Measurements from ENCODE around the gene ADAMTS18.

The ADAMTS18 gene

DNA sequence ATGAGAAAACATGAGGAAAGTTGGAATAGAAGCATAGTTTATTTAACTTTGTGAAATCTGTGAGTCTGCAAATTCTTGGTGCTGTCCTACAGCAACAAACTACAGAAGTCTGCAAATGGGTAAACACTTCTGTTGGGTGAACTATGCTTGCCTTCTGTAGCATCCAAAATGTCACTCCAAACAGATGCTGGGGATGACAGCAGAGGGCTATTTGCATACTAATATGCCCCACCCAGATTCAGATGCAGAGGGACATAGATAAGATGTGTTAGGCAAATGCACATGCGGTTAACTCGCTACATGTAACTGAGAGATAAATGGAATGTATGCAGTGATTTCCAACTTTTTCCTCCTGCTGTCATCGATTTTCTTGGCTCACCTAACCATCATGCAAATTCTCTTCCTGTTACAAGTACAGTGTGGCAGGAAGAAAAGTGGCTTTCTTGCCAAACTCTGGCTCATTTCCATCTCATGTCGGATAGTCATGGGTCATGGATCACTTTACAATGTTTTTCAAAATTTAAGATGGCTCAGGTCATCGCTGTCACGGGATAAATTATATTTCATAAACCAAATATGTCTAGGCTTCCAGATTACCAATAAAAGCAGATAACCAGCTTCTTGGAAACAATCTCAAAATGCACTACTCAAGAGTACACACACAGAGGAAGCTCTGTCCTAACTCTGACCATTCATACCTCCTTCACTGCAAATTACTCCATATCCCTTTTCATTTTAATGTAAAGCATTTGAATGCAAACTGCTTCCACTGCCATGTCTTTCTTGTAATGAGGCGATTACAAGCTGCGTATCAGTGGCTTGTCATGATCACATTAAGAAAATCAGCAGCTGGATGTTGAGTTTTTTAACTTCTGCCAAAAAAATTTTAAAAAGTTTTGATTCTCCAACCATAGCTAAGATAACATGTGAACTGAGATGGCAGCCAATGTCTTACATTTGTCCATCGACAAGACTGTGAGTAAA, 47.7 kb downstream of the ADAMTS18 start:
- no peak for DNase-seq

DNA sequence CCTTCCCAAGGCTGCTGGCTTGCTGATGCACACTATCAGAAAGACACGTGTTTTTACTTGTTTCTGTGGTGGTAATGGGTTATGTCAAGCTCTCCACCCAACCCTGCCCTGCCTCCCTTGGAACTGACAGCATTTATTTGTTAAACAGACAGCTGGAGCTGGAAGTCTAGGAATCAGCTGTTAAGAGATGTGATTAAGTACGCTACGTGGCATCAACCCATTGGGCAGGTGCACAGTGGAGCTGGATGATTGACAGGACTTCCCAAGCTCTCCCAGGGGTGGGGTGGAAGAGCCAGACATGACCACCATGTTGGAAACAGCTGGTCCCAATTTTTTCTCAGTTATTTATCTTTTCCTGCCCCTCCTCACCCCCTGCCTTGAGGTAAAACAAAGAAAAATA, 49.4 kb downstream of the ADAMTS18 start:
- no peak for DNase-seq

DNA sequence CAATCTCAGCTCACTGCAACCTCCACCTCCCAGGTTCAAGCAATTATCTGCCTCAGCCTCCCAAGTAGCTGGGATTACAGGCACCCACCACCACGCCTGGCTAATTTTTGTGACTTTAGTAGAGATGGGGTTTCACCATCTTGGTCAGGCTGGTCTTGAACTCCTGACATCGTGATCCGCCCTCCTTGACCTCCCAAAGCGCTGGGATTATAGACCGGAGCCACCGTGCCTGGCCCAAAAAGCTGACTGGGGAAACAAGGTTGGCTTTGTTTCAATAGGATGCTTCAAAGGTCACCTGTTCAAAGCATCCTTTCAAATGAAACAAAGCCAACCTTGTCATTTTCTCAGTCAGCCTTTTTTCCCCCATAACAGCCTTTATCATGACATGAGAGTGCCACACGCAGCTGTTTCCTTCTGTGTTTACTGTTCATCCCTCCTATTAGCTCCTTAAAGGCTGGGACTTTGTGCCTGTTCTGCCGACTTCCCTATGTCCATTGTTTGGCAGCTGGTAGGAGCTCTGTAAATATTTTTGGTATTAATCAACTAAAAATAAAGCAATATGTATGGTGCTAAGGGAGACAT, 51.1 kb downstream of the ADAMTS18 start:
- DNase-seq, result no peak

DNA sequence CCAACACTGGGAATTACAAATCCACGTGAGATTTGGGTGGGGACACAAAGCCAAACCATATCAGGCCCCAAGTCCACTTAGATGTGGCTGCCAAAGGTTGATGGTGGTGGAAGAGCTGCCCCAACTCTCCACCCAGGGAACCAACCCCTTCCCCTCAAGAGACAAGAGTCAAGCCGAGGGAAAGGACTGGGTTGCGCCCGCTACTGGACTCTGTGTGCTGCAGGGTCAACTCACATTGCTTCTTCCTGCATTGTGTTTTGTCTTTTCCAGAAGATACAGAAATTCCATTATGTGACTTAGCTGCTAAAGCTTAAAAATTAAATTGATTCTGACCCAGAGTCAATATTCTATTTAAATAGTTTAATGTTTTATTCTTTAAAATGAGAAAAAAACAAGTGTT, 58.5 kb downstream of the ADAMTS18 start:
- DNase-seq, result no peak

DNA sequence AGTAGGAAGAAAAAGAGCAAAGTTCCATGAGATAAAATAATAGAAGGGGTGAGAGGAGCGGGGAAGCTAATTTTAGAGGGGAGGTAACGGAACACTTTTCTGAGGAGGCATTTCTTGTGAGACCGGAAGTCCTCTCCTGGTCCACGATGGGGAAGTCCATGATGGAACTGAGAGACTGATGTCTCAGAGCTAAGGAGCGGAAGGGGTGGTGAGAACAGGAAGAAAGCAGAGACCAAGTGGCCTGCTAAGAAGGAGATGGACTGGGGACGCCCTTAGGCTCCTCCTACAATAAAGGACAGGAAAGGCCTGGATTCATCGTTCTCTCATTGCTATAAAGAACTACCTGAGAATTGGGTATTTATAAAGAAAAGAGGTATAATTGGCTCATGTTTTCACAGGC, 59.4 kb downstream of the ADAMTS18 start:
- DNase-seq, result no peak

DNA sequence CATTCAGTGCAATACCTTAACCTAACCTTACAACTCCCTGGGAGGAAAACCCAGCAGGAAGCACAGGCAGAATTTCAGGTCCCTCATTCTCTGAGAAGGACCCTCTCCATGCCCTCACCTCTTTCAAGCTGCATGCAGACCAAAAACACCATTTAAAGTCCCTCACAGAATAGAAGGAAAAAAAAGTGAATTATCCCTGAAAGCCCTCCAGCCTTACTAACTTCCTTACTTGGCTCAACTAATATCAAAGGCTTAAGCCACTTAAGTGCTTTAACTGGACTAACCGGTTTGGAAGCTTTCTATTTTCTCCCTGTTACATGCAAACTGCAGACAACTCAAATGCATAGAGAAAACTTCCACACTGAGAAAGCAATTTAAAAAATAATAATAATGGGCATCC, 60.5 kb downstream of the ADAMTS18 start:
- DNase-seq, result no peak

DNA sequence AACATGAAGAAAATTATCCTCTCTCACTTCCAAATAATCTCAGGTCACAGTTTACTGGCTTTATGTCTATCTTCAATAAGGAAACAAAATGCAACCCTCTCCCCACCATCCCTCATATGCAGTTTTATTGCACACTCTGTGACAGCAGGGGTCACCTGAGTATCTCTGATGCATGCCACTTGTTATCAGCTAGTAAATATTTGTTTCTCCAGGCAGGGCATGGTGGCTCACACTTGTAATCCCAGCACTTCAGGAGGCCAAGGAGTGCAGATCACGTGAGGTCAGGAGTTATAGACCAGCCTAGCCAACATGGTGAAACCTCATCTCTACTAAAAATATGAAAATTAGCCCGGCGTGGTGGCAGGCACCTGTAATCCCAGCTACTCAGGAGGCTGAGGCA, 61.1 kb downstream of the ADAMTS18 start:
- DNase-seq, result no peak

DNA sequence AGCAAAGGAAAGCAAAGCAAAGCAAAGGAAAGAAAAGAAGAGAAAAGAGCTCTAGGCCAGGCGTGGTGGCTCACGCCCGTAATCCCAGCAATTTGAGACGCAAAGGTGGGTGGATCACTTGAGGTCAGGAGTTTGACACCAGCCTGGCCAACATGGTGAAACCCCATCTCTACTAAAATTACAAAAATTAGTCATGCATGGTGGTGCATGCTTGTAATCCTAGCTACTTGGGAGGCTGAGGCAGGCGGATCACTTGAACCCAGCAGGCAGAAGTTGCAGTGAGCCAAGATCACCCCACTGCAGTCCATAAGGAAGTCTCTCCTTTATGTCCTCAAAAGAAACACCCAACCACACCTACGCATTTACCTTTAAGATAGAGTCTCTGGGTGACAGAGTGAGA, 70.1 kb downstream of the ADAMTS18 start:
- no peak for DNase-seq

DNA sequence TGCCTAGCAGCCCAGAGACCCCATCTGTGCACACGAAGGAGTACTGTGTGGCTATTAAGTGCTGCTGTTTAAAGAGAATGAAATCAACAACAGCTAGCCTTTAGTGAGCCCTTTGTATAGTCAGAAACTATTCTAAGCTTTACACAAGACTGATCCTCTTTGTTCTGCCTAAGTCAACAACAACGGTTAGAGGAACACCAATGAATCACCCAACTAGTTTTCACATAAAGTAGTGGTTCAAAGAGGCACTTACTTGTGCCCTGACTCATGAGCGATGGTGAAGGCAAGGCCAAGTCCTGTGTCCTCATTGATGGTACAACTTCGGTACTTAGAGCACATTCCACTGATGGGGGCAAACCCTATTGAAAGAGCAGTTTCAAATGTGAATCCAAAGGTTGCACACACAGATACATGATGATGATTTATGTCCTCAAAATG, 75.8 kb downstream of the ADAMTS18 start:
- DNase-seq, result no peak

DNA sequence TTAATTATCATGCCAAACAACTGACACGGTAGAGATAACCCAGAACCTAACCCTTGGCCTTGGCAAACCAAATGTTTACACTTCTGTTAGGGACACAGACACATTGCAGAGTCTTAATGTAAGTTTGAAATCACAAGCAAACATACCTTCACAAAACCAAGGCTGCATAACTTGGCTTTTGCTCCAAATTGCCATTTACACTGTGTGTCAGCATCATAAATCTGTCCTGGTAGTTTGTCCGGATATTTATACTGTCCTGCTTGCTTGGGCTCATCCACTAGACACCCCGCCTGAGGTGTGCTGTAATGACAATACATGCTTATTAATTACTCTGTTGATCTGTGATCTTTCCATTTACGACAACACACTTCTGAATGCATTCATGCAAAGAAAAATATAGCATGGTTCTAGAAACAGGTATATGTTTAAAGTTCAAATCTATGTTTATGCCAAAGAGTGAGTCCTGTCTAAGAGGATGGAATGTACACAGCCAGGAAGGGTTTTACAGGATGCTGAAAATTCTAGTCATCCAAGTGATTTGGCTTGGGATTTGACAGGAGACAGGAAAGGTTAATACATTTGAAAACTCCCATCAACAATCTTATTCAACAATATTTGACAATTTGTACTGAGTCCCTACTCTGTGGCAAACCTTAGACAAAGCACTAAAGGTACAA, 81.1 kb downstream of the ADAMTS18 start:
- no peak for DNase-seq

DNA sequence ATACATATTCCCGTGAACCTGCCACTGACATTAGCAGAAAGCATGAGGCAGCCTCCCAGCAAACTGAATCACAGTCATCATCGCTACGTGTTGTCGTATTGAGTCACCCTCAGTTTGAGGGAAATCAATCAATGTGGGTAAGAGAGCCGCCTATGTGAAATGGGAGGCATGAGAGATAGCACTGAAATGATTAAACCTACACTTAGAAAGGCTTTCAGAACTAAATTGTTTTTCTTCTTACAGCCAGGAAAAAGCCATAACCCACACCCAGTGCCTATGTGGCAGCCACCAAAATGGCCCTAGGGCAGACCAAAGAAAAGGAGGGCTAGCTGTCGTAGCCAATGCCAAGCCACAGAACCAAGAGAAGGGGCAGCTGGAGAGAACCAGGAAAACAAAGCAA, 90.5 kb downstream of the ADAMTS18 start:
- no peak for DNase-seq

DNA sequence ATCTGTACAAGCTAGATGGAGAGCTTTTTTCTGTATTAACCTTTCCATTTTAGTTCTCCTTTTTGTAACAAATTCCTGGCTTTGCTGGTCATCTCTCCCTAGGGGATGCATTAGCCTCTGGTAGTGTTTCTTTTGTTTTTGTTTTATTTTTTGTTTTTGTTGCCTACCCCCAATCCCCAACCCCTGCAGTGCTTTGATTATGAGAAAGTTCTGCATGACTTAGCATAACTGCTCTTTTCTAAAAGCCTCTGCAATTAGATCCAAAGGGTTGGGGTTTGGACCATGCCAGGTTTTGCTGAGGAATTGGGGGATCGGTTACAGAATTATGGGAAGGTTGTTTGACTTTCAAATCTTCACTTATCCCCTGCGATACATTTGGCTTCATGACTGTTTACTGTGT, 98.2 kb downstream of the ADAMTS18 start:
- DNase-seq, result no peak

DNA sequence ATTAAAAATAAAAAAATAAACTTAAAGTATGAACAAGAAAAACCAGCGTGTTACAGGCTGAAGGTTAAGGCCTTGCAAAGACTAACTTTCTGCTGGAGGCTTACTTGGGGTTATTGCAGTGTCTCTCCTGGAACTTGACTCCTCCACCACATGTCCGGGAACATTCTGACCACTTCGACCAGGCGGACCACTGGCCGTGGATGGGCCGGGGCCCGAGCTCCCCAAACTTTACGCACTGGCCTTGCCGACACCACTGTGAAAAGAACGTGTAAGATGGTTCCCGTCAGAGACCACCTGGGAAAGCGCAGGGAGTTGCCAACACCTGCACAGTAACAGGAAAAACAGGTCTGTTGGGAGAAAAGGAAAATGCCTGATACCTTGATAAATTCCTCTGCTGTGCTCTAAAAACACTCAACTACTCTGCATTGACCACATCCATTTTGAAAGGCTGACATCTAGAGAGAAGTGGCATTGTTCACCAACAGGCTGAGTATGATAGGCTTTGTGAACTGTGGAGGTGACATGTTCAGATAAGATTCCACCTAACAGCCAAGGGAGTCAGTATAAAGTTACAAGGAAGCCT, 99.1 kb downstream of the ADAMTS18 start:
- no peak for DNase-seq

DNA sequence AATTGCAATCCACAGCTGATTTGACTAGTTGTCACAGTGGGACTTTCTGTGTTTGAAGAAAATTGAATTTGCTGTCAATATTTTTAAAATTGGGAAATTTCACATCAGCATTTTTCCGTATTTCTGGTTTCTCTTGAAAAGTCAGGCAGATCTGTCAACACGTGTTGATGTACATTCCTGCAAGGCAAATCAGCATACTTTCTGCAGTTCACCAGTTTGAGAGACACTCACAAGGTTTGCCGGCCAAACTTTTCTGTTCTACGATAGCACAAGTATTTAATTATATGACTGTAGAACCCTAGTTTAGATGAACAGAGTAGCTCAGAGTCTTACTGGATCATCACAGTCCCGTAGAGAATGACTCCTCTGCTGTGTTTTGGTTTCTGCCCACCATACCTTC, 102.0 kb downstream of the ADAMTS18 start:
- DNase-seq, result no peak

DNA sequence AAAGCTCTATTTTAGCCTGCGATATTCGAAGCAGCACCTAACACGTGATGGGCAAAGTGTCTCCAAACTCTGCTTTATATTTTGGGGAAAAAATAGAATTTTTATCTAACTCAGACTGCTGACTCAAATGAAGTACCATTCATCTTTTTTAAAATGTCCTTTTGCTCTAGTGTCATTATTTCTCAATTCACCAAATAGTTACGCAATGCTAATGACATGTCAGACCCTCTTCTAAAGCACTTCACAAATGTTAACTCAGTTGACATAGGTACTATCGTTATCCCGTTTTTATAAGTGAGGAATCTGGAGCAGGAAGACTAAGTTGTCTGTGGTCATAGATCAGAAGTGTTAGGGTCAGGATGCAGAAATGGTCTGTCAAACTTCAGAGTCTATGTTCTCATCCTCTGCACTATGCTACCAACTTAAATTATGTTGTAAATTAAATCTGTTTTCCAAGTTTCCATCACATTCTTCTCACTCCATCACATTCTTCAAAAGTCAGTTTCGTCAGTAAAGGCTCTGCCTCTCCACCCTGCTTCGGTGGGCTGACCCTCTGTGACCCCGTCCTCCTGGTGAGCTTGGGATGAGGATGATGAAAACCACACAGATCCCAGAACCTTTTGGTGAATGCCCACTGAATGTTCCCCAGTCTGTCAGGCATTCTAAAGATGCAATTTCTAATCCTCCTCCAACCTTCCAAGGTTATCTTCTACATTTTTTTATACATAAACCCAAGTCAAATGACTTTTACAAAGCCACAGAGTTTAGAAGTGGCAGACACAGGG, 102.8 kb downstream of the ADAMTS18 start:
- no peak for DNase-seq

DNA sequence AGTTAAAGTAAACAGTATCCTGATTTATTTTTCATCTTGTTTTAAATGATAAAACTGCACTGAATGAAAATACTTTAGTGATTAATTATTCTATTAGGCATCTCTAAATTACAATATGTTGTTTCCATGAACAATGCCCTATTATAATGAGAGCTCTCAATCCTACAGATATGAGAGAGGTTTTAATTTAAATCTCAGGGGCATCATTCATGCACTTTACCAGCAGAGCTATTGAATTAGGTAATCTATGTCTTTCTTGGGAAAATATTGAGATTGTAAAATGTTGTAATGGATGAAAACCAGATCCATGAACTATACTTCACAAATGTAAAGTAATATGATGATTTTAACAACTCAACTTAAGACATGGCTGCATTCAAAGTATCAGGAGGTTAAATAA, 103.8 kb downstream of the ADAMTS18 start:
- no peak for DNase-seq

DNA sequence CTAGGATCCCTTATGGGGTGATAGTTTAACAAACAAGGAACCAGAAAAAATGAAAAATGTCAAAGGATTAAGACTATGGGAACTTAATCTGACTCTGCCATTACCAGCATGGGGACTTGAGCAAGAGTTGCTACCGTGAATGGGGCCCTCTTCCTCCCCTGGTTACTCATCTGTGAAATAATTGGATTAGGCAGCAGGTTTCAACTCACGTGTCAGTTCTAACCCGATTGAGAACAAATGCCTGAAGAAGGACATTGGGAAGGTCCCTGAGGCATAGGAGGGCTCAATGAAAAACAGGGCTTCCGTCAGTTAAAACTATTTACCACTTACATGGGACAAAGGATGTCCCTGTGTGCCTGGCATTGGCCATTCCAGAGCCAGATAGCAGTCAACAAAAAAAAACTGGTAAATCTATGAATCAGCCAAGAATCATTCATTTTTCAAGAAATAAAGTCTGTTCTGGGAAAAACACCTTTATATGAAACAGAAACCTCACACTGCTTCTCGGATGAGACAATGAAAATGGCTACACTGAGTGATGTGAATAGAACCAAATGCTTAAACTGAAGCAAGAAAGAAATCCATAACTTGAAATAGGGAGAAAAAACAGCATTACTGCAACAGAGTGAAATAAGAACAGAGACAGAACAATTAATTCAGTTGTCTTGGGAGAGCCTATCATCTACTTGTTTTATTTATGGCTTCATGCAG, 104.3 kb downstream of the ADAMTS18 start:
- no peak for DNase-seq

DNA sequence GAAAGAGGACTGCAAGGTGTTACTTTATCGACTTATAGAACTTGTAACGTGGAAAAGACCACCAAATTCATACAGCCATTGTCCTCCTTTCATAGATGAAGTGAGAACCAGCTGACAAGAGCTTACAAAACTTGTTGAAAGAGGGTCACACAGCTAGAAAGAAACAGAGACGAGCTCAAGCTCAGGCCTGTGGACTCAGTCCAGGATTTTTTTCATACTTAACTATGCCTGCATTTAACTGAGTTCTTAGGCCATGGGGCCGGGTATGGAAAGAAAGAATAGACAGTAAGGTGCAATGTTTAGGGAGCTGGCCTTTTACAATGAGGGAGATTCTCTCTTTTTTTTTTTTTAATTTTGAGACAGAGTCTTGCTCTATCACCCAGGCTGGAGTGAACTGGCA, 106.1 kb downstream of the ADAMTS18 start:
- no peak for DNase-seq

DNA sequence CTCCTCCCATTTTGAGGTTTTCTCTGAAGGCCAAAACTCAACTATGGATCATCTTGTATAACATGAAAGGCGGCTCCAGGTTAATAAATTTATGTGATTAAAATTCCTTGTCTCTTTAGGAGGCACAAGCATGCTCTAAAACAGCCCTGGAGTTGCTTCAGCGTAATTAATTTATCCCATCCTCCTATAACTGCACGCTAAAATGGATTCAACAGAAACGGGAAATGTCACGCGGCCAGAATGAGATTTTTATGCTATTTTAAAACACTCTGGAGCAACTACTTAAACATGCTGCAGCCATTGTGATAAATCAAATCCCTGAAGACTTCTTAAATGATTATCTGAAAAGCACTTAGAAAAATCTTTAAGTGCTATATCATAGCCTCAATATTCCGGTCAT, 106.6 kb downstream of the ADAMTS18 start:
- DNase-seq, result no peak

DNA sequence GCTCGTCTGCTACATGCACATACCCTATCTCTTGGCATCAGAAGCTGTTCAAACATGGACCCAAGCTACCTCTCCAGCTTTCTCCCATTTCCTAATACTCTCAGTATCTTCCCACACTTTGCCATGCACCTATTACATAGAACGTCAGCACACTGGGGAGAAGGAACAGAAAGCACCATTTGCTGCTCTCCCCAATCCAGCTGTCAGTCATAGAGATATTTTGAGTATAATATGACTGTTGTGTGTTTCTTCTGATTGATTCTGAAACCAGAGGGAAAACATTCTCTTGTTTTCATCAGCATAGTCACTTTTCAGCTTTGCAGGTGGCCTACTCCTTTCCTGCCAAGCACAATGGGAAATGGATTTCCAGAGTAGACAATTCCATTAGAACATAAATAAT, 107.1 kb downstream of the ADAMTS18 start:
- no peak for DNase-seq

DNA sequence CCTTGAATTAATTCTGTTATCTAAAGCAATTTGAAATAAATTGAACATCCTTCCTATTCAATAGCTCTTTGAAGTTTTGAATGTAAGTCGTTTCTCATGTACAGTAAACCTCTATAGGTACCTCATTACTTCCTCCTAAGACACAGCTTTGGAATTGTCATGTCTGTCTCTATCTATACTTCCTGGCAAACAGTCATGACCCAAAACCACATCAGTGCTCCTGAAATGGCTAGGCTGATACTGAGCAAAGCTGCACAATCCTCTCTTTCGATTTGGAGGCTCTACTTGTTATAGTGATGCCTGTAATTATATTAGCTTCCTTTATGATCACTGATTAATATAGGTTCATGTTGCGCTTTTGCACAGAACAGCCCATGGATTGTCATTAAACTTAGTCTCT, 110.1 kb downstream of the ADAMTS18 start:
- DNase-seq, result no peak

DNA sequence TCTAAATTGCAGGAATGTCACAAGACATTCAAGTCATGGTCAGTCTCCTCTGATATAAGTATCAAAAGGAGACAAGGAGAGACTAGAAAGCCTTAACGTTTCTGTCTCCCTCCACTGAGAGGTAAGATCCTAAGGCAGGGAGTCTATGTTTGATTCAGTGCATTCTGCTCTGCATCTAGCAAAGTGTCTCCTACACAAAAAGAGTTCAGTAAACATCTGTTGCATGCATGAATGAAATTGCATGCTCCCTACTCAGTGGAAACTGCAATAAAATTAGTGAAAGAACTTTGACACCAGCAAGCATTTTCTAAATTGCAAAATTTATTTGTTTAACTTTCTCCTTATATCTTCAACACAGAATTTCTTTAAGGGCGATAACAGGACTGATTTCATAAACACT, 111.1 kb downstream of the ADAMTS18 start:
- DNase-seq, result no peak
